Stimulated activated naive B cell treated with anti-CD40 and anti-IgM and Interleukin-4, amounts not matched to agents 10 μg/mL and 1 μg/mL and 100 μg/mL, for 72 hours (primary cell): ENCODE results near the gene TDRD9.

Experiments
- ATAC-seq, 2 donors: fragments of 150-1000 bp; cut with Tn5 transposase; replicated peaks; 2 replicates each; pipeline ENCODE4 v1.10.0; 2021; ENCODE audit warnings: moderate library complexity in 1 of 2
- DNase-seq: peaks from one replicate; pipeline ENCODE4 v3.0.0; 2021
- H3K27ac Mint-ChIP-seq: one replicate; pipeline ENCODE4 v1.8.0; 2022; ENCODE audit warnings: mild to moderate bottlenecking, mixed read lengths
- H3K27me3 Mint-ChIP-seq, 2 donors: one replicate each; pipeline ENCODE4 v1.8.0; 2022; ENCODE audit warnings: mixed read lengths in 2 of 2
- H3K36me3 Mint-ChIP-seq, 2 donors: one replicate each; pipeline ENCODE4 v1.8.0; 2022; ENCODE audit warnings: mixed read lengths in 2 of 2, mild to moderate bottlenecking in 1 of 2
- H3K4me1 Mint-ChIP-seq, 2 donors: one replicate each; pipeline ENCODE4 v1.8.0; 2022; ENCODE audit warnings: mixed read lengths in 2 of 2, mild to moderate bottlenecking in 1 of 2
- H3K4me3 Mint-ChIP-seq, 2 donors: one replicate each; pipeline ENCODE4 v1.8.0; 2022; ENCODE audit warnings: mild to moderate bottlenecking in 2 of 2, mixed read lengths in 2 of 2, moderate library complexity in 1 of 2
- H3K9me3 Mint-ChIP-seq, 2 donors: one replicate each; pipeline ENCODE4 v1.8.0; 2022; ENCODE audit warnings: mixed read lengths in 2 of 2, mild to moderate bottlenecking in 1 of 2

The TDRD9 gene

DNA sequence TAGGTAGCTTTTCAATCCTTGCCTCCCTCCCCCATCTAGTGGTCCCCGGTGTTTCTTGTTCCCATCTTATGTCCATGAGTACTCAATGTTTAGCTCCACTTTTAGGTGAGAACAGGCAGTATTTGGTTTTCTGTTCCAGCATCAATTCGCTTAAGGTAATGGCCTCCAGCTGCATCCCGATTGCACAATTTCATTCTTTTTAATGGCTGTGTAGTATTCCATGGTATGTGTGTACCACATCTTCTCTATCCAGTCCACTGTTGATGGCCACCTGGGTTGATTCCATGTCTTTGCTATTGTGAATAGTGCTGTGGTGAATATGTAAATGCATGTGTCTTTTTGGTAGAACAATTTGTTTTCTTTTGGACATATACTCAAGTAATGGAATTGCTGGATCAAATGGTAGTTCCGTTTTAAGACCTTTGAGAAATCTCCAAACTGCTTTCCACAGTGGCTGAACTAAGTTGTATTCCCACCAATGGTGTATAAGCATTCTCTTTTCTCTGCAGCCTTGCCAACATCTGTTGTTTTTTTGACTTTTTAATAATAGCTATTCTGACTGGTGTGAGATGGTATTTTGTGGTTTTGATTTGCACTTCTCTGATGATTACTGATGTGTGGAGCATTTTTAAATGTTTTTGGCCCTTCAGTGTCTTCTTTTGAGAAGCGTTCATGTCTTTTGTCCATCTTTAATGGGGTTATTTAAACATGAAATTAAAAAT, 123.0 kb downstream of the TDRD9 start:
- ATAC-seq (no peak), DNase-seq (no peak)
- Mint-ChIP-seq H3K27ac (no peak overlapping the region), H3K36me3 (no peaks in the 10 kb centered on the region), H3K9me3 (no peaks in the 10 kb centered on the region), H3K4me1 (no peaks in the 10 kb centered on the region), H3K27me3 (peaks cover 30 to 41% of the 10 kb centered on the region in 2 donors), H3K4me3 (no peak overlapping the region)

DNA sequence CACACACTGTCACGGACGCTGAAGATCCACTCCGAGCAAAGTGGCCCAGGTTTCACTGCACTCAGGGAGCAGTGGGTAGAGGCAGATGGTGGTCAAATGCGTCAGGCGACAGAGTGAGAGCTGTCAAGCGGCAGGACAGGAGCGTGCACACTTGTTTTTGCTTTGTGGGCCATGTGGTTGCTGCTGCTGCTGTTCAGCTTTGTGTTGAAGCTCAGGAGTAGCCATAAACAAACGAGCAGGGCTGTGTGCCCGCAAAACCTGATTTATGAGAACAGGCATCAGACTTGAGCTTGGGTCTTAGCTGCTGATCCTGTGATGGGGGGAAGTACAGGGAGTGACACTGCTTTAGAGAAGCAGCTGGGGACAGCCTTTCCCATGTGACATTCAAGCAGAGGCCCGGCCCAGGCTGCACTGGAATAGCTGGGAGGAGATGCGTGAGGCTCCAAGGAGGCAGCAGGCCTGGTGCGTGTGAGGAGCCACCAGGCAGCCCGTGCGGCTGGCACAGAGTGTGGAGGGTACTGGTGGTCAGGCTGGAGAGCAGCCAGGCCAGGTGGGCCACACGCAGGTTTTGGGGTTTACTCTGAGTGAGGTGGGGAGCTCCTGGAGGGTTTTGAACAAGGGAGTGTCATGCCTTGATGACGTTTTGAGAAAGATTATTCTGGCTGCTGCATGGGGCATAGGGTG, 126.1 kb downstream of the TDRD9 start:
- no peak overlapping the region for H3K4me3 Mint-ChIP-seq
- no peaks in the 10 kb centered on the region for H3K4me1 Mint-ChIP-seq
- H3K9me3 Mint-ChIP-seq: no peaks in the 10 kb centered on the region
- ATAC-seq (no peak), DNase-seq (no peak)
- H3K27me3 Mint-ChIP-seq: peaks cover 22 to 35% of the 10 kb centered on the region in 2 donors
- no peak overlapping the region for H3K27ac Mint-ChIP-seq
- H3K36me3 Mint-ChIP-seq: no peaks in the 10 kb centered on the region

DNA sequence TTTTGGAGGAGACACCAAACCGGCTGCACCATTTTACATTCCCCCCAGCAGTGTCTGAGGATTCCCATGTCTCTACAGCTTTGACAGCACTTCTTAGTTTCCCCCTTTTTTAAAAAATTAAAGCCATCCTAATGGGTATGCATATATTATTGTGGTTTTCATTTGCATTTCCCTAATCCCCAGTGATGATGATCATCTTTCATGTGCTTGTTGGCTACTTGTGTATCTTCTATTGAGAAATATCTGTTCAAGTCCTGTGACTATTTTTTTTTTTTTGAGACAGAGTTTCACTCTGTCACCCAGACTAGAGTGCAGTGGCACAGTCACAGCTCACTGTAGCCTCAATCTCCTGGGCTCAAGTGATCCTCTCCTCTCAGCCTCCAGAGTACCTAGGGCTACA, 134.0 kb downstream of the TDRD9 start:
- Mint-ChIP-seq H3K36me3 (peaks cover 0 to 12% of the 10 kb centered on the region in 2 donors), H3K27me3 (peaks cover 38 to 53% of the 10 kb centered on the region in 2 donors), H3K27ac (no peak overlapping the region), H3K4me1 (no peaks in the 10 kb centered on the region), H3K4me3 (no peak overlapping the region), H3K9me3 (peaks cover 11 to 12% of the 10 kb centered on the region in 2 donors)
- DNase-seq: no peak
- no peak for ATAC-seq

DNA sequence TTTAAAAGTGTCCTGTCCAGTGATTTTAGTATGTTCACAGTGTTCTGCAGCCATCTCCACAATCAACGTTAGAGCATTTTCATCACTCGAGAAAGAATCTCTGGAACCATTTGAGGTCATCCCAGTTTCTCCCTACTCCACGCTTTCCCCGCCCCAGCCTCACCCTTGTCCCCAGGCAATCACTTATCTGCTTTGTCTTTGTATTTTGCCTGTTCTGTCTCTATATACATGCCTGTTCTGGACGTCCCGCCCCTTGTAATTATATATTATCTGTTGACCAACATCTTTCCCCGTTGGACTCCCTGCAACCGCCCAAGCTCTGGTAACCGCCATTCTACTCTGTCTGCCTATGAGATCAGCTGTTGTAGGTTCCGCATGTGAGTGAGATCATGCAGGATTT, 135.7 kb downstream of the TDRD9 start:
- H3K4me1 Mint-ChIP-seq: no peaks in the 10 kb centered on the region
- no peak overlapping the region for H3K27ac Mint-ChIP-seq
- ATAC-seq (no peak), DNase-seq (no peak)
- H3K27me3 Mint-ChIP-seq: peaks cover 46 to 62% of the 10 kb centered on the region in 2 donors
- peaks cover 0 to 16% of the 10 kb centered on the region in 2 donors for H3K36me3 Mint-ChIP-seq
- peaks cover 16% of the 10 kb centered on the region in 2 donors for H3K9me3 Mint-ChIP-seq
- H3K4me3 Mint-ChIP-seq: no peak overlapping the region

DNA sequence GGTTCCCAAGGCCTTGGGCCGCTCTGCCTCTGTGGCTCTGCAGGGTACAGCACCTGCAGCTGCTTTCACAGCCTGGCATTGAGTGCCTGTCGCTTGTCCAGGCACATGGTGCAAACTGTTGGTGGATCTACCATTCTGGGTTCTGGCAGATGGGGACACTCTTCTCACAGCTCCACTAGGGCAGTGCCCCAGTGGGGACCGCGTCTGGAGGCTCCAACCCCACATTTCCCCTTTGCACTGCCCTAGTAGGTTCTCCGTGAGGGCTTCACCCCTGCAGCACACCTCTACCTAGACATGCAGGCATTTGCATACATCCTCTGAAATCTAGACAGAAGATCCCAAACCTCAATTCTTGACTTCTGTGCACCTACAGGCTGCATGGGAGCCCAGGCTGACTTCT, 138.0 kb downstream of the TDRD9 start:
- no peaks in the 10 kb centered on the region for H3K4me1 Mint-ChIP-seq
- H3K27ac Mint-ChIP-seq: no peak overlapping the region
- peaks cover 56 to 78% of the 10 kb centered on the region in 2 donors for H3K27me3 Mint-ChIP-seq
- H3K4me3 Mint-ChIP-seq: no peak overlapping the region
- H3K9me3 Mint-ChIP-seq: peaks cover 16% of the 10 kb centered on the region in 2 donors
- DNase-seq (no peak), ATAC-seq (no peak)
- peaks cover 0 to 16% of the 10 kb centered on the region in 2 donors for H3K36me3 Mint-ChIP-seq

DNA sequence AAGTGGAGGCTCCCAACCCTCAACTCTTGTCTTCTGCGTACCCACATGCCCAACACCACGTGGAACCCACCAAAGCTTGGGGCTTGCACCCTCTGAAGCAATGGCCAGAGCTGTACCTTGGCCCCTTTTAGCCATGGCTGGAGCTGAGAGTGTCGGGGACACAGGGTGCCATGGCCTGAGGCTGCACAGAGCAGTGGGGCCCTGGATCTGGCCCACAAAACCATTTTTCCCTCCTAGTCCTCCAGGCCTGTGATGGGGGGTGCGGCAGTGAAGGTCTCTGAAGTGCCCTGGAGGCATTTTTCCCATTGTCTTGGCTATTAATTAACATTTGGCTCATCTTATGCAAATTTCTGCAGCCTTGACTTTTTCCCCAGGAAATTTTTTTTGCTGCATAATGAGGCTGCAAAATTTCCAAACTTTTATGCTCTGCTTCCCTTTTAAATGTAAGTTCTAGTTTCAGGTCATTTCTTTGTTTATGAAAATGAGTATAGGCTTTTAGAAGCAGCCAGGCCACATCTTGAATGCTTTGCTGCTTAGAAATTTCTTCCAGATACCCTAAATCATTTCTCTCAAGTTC, 138.6 kb downstream of the TDRD9 start:
- H3K9me3 Mint-ChIP-seq: peaks cover 16% of the 10 kb centered on the region in 2 donors
- H3K27ac Mint-ChIP-seq: peak overlapping the region; percentile 25
- peaks cover 0 to 16% of the 10 kb centered on the region in 2 donors for H3K36me3 Mint-ChIP-seq
- no peak overlapping the region for H3K4me3 Mint-ChIP-seq
- ATAC-seq (no peak), DNase-seq (no peak)
- peaks cover 51 to 74% of the 10 kb centered on the region in 2 donors for H3K27me3 Mint-ChIP-seq
- no peaks in the 10 kb centered on the region for H3K4me1 Mint-ChIP-seq

DNA sequence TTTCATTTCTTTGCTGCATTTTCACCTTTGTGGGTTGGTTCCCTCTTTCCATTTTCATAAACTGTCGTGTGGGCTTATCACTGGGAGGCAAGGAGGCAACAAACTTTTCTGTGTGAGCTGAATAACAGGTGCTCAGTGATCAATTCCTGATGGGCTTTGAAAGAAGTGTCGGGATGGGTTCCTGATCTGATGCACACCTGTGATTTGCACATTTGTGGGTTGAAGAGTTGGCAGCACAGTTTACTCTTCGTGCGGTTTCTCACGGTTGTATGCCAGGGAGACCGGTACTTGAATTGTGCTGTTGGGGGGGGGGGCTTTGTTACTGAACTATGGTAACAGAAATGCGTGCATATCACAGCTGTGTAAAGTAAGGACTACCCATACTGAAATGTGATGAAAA, 141.3 kb downstream of the TDRD9 start:
- Mint-ChIP-seq H3K9me3 (peaks cover 23 to 25% of the 10 kb centered on the region in 2 donors), H3K27me3 (peaks cover 36 to 48% of the 10 kb centered on the region in 2 donors), H3K4me3 (no peak overlapping the region), H3K36me3 (peaks cover 3 to 20% of the 10 kb centered on the region in 2 donors), H3K4me1 (no peaks in the 10 kb centered on the region), H3K27ac (no peak overlapping the region)
- ATAC-seq (no peak), DNase-seq (no peak)

DNA sequence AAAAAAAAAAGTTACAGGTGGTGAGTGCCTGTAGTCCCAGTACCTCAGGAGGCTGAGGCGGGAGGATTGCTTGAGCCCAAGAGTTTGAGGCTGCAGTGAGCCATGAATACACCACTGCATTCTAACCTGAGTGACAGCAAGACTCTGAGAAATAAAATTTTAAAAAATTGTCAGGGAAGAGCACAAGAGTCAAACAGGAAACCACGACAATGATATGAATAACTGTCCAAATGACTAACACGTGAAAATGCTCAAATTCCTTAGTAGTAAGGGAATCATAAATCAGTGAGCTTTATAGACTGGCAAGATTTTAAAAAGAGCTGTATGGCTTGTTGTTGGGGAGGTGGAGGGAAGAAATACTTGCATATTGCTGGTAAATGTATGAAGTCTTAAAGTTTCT, 144.3 kb downstream of the TDRD9 start:
- Mint-ChIP-seq H3K4me3 (no peak overlapping the region), H3K27ac (no peak overlapping the region), H3K9me3 (peaks cover 8 to 11% of the 10 kb centered on the region in 2 donors), H3K4me1 (no peaks in the 10 kb centered on the region), H3K27me3 (peaks cover 20 to 41% of the 10 kb centered on the region in 2 donors), H3K36me3 (peaks cover 3 to 4% of the 10 kb centered on the region in 2 donors)
- DNase-seq (no peak), ATAC-seq (no peak)

DNA sequence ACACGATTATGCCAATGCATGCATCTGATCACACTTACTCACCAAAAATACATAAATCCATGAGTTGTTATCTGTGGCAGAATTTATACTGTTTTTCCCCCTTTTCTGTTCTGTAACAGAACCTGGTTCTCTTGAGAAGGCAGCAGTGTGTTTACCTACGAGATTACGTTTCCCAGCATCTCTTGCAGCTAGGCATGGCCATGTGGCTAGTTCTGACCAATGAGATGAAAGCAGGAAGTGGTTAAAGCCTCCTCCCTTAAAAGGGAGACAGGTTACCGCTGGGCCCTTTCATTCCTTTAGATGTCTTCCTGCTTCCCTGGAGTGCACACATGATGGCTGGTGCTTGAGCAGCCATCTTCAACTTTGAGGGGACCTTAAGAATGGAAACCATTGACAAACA, 145.5 kb downstream of the TDRD9 start:
- ATAC-seq (no peak), DNase-seq (no peak)
- H3K36me3 Mint-ChIP-seq: peaks cover 3% of the 10 kb centered on the region in 2 donors

DNA sequence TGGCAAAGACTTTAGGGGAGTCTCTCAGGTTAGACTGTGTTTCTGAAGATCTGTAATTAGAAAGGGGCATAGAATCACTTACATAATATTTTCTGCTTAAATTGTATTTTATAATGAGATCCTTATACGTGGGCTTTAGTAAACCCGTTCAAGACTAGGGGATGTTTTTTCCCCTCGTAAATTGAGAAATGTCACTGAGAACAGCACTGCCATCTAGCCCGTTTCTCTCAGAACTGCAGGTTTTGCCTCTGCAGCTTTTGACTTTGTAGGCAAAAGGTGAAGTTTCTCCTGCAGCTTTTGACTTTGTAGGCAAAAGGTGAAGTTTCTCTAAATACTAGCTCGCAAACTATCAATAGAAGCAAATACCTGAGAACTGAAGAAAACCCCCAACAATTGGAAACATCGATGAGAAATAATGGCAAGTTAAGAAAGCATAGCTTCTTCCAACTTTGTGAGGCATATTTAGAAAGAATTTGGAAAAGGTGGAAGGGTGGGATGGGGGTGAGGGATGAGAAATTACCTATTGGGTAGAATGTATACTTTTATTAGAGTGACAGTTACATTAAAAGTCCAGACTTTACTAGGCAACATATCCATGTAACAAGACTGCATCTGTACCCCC, 147.4 kb downstream of the TDRD9 start:
- Mint-ChIP-seq H3K4me1 (peaks cover 2 to 15% of the 10 kb centered on the region in 2 donors), H3K36me3 (peaks cover 3% of the 10 kb centered on the region in 2 donors), H3K4me3 (no peak overlapping the region), H3K27me3 (peaks cover 8 to 19% of the 10 kb centered on the region in 2 donors), H3K9me3 (peaks cover 7 to 10% of the 10 kb centered on the region in 2 donors), H3K27ac (no peak overlapping the region)
- no peak for ATAC-seq
- DNase-seq: no peak

More for the DNA sequence above, 145.5 kb downstream of the TDRD9 start:
- peak overlapping the region; percentile 56 for H3K27ac Mint-ChIP-seq
- H3K4me3 Mint-ChIP-seq: no peak overlapping the region
- H3K4me1 Mint-ChIP-seq: peaks cover 2 to 12% of the 10 kb centered on the region in 2 donors
- peaks cover 22 to 33% of the 10 kb centered on the region in 2 donors for H3K27me3 Mint-ChIP-seq
- H3K9me3 Mint-ChIP-seq: peaks cover 7 to 10% of the 10 kb centered on the region in 2 donors

DNA sequence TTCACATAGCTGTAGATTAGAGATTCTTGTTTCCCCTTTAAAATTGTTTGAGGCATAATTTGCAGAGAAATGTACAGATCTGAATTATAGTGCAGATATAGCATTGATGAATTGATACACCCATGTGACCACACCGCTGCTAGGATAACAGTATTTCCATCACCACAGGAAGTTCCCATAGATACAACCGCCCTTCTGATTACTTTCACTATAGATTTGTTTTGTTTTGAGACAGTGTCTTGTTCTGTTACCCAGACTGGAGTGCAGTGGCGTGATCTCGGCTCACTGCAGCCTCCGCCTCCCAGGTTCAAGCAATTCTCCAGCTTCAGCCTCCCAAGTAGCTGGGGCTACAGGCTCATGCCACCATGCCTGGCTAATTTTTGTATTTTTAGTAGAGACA, 148.5 kb downstream of the TDRD9 start:
- H3K27me3 Mint-ChIP-seq: peaks cover 8 to 13% of the 10 kb centered on the region in 2 donors
- H3K36me3 Mint-ChIP-seq: peaks cover 3% of the 10 kb centered on the region in 2 donors
- no peak overlapping the region for H3K27ac Mint-ChIP-seq
- peaks cover 7 to 10% of the 10 kb centered on the region in 2 donors for H3K9me3 Mint-ChIP-seq
- no peak for ATAC-seq
- DNase-seq: no peak
- H3K4me3 Mint-ChIP-seq: no peak overlapping the region
- H3K4me1 Mint-ChIP-seq: peaks cover 2 to 15% of the 10 kb centered on the region in 2 donors

DNA sequence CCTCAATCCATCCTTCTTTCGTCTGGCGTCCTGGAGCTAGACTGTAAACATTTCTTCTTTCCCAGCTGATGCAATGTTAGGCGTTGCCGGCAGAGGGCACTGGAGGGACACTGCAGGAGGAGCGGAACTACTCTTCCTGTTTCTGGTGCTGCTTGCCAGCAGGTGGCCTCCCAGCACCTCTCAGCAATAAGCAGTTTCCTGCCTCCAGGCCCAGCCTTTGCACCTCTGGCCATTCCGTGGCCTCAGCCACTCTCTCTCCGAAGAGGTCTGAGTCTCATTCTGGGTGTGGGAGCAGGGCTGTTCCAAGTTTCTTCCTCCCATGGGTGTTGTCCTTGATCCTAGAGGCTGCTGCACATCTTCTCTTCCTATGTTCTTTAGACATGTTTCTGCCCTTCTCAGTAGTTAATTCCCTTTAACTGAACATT, 149.8 kb downstream of the TDRD9 start:
- Mint-ChIP-seq H3K27ac (no peak overlapping the region), H3K4me3 (no peak overlapping the region)

DNA sequence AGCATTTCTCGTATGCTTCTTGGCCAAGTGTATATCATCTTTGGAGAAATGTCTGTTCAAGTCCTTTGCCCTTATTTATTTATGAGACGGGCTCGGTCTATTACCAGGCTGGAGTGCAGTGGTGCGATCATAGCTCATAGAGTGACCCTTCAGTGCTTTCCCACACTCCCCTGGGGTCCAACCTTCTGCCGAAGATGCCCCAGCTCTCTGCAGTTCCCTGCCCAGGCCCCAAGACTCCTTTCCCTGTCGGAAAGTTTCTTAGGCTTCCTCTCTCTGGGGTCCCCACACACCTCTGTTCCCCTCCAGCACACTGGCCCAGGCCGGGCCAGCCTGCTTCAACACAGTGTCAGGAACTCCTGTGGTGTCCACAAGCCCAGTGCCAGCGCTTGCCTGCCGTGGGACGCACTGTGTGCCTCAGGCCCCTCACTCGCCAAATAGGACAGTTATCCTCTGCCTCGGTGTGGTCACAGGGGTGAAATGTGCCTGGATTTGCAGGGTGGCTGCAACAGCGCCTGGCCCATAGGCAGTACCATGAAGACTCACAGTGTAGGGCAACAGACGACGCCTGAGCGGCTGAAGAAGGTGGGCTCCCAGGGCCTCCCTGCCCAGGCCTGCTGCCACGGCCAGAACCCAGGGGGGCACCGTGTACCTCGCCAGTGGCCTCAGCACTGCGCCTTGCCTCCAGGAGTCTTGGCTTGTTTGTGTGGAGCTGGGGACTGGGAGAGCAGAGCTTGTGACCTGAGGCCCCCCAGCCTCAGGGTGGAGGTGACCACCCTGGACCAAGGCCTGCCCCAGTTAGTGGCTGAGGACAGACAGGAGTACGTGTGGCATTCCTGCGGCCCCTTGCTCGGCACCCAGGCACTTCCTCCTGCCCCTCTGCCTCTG, 152.4 kb downstream of the TDRD9 start:
- Mint-ChIP-seq H3K27ac (no peak overlapping the region), H3K27me3 (peaks cover 21 to 38% of the 10 kb centered on the region in 2 donors), H3K4me3 (no peak overlapping the region), H3K36me3 (no peaks in the 10 kb centered on the region), H3K9me3 (no peaks in the 10 kb centered on the region), H3K4me1 (peaks cover 4 to 15% of the 10 kb centered on the region in 2 donors)
- no peak for ATAC-seq
- no peak for DNase-seq

More for the DNA sequence above, 149.8 kb downstream of the TDRD9 start:
- H3K27me3 Mint-ChIP-seq: peaks cover 10 to 23% of the 10 kb centered on the region in 2 donors
- H3K9me3 Mint-ChIP-seq: peaks cover 3 to 4% of the 10 kb centered on the region in 2 donors
- H3K4me1 Mint-ChIP-seq: peaks cover 2 to 15% of the 10 kb centered on the region in 2 donors
- DNase-seq: peak; percentile 74
- H3K36me3 Mint-ChIP-seq: peaks cover 0 to 3% of the 10 kb centered on the region in 2 donors
- peak; percentile 99 for ATAC-seq
